Measurements from ENCODE around the gene TSC22D1.

Gene TSC22D1

GRCh38 chr13:44455769-44456168 lies 120.4 kb downstream of the TSC22D1 start:
- no peak for DNase-seq (ENCODE audit: low spot score)
- no peak overlapping the region for H3K23ac ChIP-seq (ENCODE audit: low read depth, low read length, poor library complexity)
- H2BK12ac ChIP-seq (ENCODE audit: low read length) = no peak overlapping the region
- no peaks in the 10 kb centered on the region for H3K27me3 ChIP-seq (ENCODE audit: control insufficient read depth in 3 of 3, insufficient read depth in 3 of 3, low read depth in 1 of 3, low read length in 3 of 3)
- H2BK120ac ChIP-seq (ENCODE audit: low read depth, low read length) = no peak overlapping the region
- no peak overlapping the region for H2BK15ac ChIP-seq (ENCODE audit: low read length)
- H3K18ac ChIP-seq (ENCODE audit: low read length) = no peak overlapping the region
- peaks cover 3% of the 10 kb centered on the region in 2 donors for H3K36me3 ChIP-seq (replicated peaks in 1 of 2; ENCODE audit: control insufficient read depth in 2 of 2, insufficient read depth in 2 of 2, low read length in 2 of 2)
- H3K4me3 ChIP-seq (ENCODE audit: low read length in 2 of 2) = no peak overlapping the region
- no peak overlapping the region for H2AFZ ChIP-seq (ENCODE audit: low read length)
- no peak overlapping the region for H4K8ac ChIP-seq (ENCODE audit: low read depth, low read length)
- H3K79me1 ChIP-seq (ENCODE audit: low read depth, low read length) = peaks cover 8% of the 10 kb centered on the region
- peaks cover 2 to 18% of the 10 kb centered on the region in 2 donors for H3K9me3 ChIP-seq (replicated peaks in 1 of 2; ENCODE audit: control insufficient read depth in 2 of 2, insufficient read depth in 1 of 2, low read depth in 1 of 2, low read length in 2 of 2)
- H2AK5ac ChIP-seq (ENCODE audit: low read depth, low read length) = no peak overlapping the region
- H4K91ac ChIP-seq (ENCODE audit: low read depth, low read length, poor library complexity) = no peak overlapping the region
- H2BK5ac ChIP-seq (ENCODE audit: low read length) = no peak overlapping the region
- no CpG with 5 or more reads among the region's 8 CpGs for WGBS, 2 donors (ENCODE audit: extremely low coverage in 2 of 2, insufficient read length in 2 of 2, insufficient replicate concordance in 1 of 2)
- peaks cover 0 to 2% of the 10 kb centered on the region in 2 donors for H3K4me1 ChIP-seq (ENCODE audit: control insufficient read depth in 2 of 2, insufficient read depth in 1 of 2, low read depth in 1 of 2, low read length in 2 of 2)
- no peak overlapping the region for H3K9ac ChIP-seq (ENCODE audit: low read depth, low read length, poor library complexity)
- no peak overlapping the region for H3K4me2 ChIP-seq (ENCODE audit: insufficient read depth, low read length, poor library complexity, severe bottlenecking)
- no peak overlapping the region for H3K4ac ChIP-seq (ENCODE audit: low read length)
- H3K14ac ChIP-seq (ENCODE audit: low read length) = no peak overlapping the region
- no peak overlapping the region for H3K27ac ChIP-seq (replicated peaks; ENCODE audit: low read length)

GRCh38 chr13:44453881-44454280 lies 122.2 kb downstream of the TSC22D1 start:
- no peak overlapping the region for H3K4me2 ChIP-seq (ENCODE audit: insufficient read depth, low read length, poor library complexity, severe bottlenecking)
- no peaks in the 10 kb centered on the region for H3K36me3 ChIP-seq (replicated peaks in 1 of 2; ENCODE audit: control insufficient read depth in 2 of 2, insufficient read depth in 2 of 2, low read length in 2 of 2)
- no peak overlapping the region for H2BK120ac ChIP-seq (ENCODE audit: low read depth, low read length)
- H3K9me3 ChIP-seq (replicated peaks in 1 of 2; ENCODE audit: control insufficient read depth in 2 of 2, insufficient read depth in 1 of 2, low read depth in 1 of 2, low read length in 2 of 2) = peaks cover 0 to 7% of the 10 kb centered on the region in 2 donors
- no peak overlapping the region for H2BK12ac ChIP-seq (ENCODE audit: low read length)
- no CpG with 5 or more reads among the region's 1 CpG for WGBS, 2 donors (ENCODE audit: extremely low coverage in 2 of 2, insufficient read length in 2 of 2, insufficient replicate concordance in 1 of 2)
- no peak overlapping the region for H2AFZ ChIP-seq (ENCODE audit: low read length)
- no peaks in the 10 kb centered on the region for H3K27me3 ChIP-seq (ENCODE audit: control insufficient read depth in 3 of 3, insufficient read depth in 3 of 3, low read depth in 1 of 3, low read length in 3 of 3)
- no peak overlapping the region for H2AK5ac ChIP-seq (ENCODE audit: low read depth, low read length)
- no peak for DNase-seq (ENCODE audit: low spot score)
- no peak overlapping the region for H3K23ac ChIP-seq (ENCODE audit: low read depth, low read length, poor library complexity)
- H3K27ac ChIP-seq (replicated peaks; ENCODE audit: low read length) = no peak overlapping the region
- no peak overlapping the region for H3K14ac ChIP-seq (ENCODE audit: low read length)
- H3K18ac ChIP-seq (ENCODE audit: low read length) = no peak overlapping the region
- H3K9ac ChIP-seq (ENCODE audit: low read depth, low read length, poor library complexity) = no peak overlapping the region
- H2BK5ac ChIP-seq (ENCODE audit: low read length) = no peak overlapping the region
- H3K4me1 ChIP-seq (ENCODE audit: control insufficient read depth in 2 of 2, insufficient read depth in 1 of 2, low read depth in 1 of 2, low read length in 2 of 2) = peaks cover 0 to 2% of the 10 kb centered on the region in 2 donors
- H3K4ac ChIP-seq (ENCODE audit: low read length) = no peak overlapping the region
- H4K8ac ChIP-seq (ENCODE audit: low read depth, low read length) = no peak overlapping the region
- H4K91ac ChIP-seq (ENCODE audit: low read depth, low read length, poor library complexity) = no peak overlapping the region
- H3K79me1 ChIP-seq (ENCODE audit: low read depth, low read length) = peaks cover 5% of the 10 kb centered on the region
- H3K4me3 ChIP-seq (ENCODE audit: low read length in 2 of 2) = no peak overlapping the region
- no peak overlapping the region for H2BK15ac ChIP-seq (ENCODE audit: low read length)

GRCh38 chr13:44453069-44453468 lies 123.1 kb downstream of the TSC22D1 start:
- no peaks in the 10 kb centered on the region for H3K79me1 ChIP-seq (ENCODE audit: low read depth, low read length)

GRCh38 chr13:44452418-44452817 lies 123.7 kb downstream of the TSC22D1 start:
- Histone ChIP-seq H3K36me3 (replicated peaks in 1 of 2; ENCODE audit: control insufficient read depth in 2 of 2, insufficient read depth in 2 of 2, low read length in 2 of 2) (no peaks in the 10 kb centered on the region), H2BK15ac (ENCODE audit: low read length) (no peak overlapping the region), H3K14ac (ENCODE audit: low read length) (no peak overlapping the region), H2BK12ac (ENCODE audit: low read length) (no peak overlapping the region), H3K4me2 (ENCODE audit: insufficient read depth, low read length, poor library complexity, severe bottlenecking) (no peak overlapping the region), H3K27me3 (ENCODE audit: control insufficient read depth in 3 of 3, insufficient read depth in 3 of 3, low read depth in 1 of 3, low read length in 3 of 3) (no peaks in the 10 kb centered on the region), H3K27ac (replicated peaks; ENCODE audit: low read length) (no peak overlapping the region), H4K8ac (ENCODE audit: low read depth, low read length) (no peak overlapping the region), H3K79me1 (ENCODE audit: low read depth, low read length) (no peaks in the 10 kb centered on the region), H2BK120ac (ENCODE audit: low read depth, low read length) (no peak overlapping the region), H4K91ac (ENCODE audit: low read depth, low read length, poor library complexity) (no peak overlapping the region), H3K4me1 (ENCODE audit: control insufficient read depth in 2 of 2, insufficient read depth in 1 of 2, low read depth in 1 of 2, low read length in 2 of 2) (peaks cover 0 to 2% of the 10 kb centered on the region in 2 donors), H2AFZ (ENCODE audit: low read length) (no peak overlapping the region), H3K9ac (ENCODE audit: low read depth, low read length, poor library complexity) (peak overlapping the region; percentile 22), H3K4me3 (ENCODE audit: low read length in 2 of 2) (no peak overlapping the region), H2BK5ac (ENCODE audit: low read length) (no peak overlapping the region), H3K18ac (ENCODE audit: low read length) (no peak overlapping the region), H3K23ac (ENCODE audit: low read depth, low read length, poor library complexity) (no peak overlapping the region), H3K9me3 (replicated peaks in 1 of 2; ENCODE audit: control insufficient read depth in 2 of 2, insufficient read depth in 1 of 2, low read depth in 1 of 2, low read length in 2 of 2) (peaks cover 0 to 5% of the 10 kb centered on the region in 2 donors), H2AK5ac (ENCODE audit: low read depth, low read length) (no peak overlapping the region), H3K4ac (ENCODE audit: low read length) (no peak overlapping the region)
- no peak for DNase-seq (ENCODE audit: low spot score)
- WGBS, 2 donors (ENCODE audit: extremely low coverage in 2 of 2, insufficient read length in 2 of 2, insufficient replicate concordance in 1 of 2) = no CpG with 5 or more reads among the region's 7 CpGs

More at GRCh38 chr13:44453069-44453468, 123.1 kb downstream of the TSC22D1 start:
- Histone ChIP-seq H3K4me2 (ENCODE audit: insufficient read depth, low read length, poor library complexity, severe bottlenecking) (no peak overlapping the region), H3K36me3 (replicated peaks in 1 of 2; ENCODE audit: control insufficient read depth in 2 of 2, insufficient read depth in 2 of 2, low read length in 2 of 2) (no peaks in the 10 kb centered on the region), H3K4me1 (ENCODE audit: control insufficient read depth in 2 of 2, insufficient read depth in 1 of 2, low read depth in 1 of 2, low read length in 2 of 2) (peaks cover 0 to 2% of the 10 kb centered on the region in 2 donors), H3K18ac (ENCODE audit: low read length) (no peak overlapping the region), H3K23ac (ENCODE audit: low read depth, low read length, poor library complexity) (no peak overlapping the region), H2BK12ac (ENCODE audit: low read length) (no peak overlapping the region), H3K27ac (replicated peaks; ENCODE audit: low read length) (no peak overlapping the region), H4K91ac (ENCODE audit: low read depth, low read length, poor library complexity) (no peak overlapping the region), H2AK5ac (ENCODE audit: low read depth, low read length) (no peak overlapping the region), H4K8ac (ENCODE audit: low read depth, low read length) (no peak overlapping the region), H3K9ac (ENCODE audit: low read depth, low read length, poor library complexity) (no peak overlapping the region), H3K4ac (ENCODE audit: low read length) (no peak overlapping the region), H3K4me3 (ENCODE audit: low read length in 2 of 2) (no peak overlapping the region), H2BK120ac (ENCODE audit: low read depth, low read length) (no peak overlapping the region), H3K14ac (ENCODE audit: low read length) (no peak overlapping the region), H3K9me3 (replicated peaks in 1 of 2; ENCODE audit: control insufficient read depth in 2 of 2, insufficient read depth in 1 of 2, low read depth in 1 of 2, low read length in 2 of 2) (peaks cover 0 to 5% of the 10 kb centered on the region in 2 donors), H2AFZ (ENCODE audit: low read length) (no peak overlapping the region), H2BK15ac (ENCODE audit: low read length) (no peak overlapping the region), H2BK5ac (ENCODE audit: low read length) (no peak overlapping the region), H3K27me3 (ENCODE audit: control insufficient read depth in 3 of 3, insufficient read depth in 3 of 3, low read depth in 1 of 3, low read length in 3 of 3) (no peaks in the 10 kb centered on the region)
- no CpG with 5 or more reads among the region's 3 CpGs for WGBS, 2 donors (ENCODE audit: extremely low coverage in 2 of 2, insufficient read length in 2 of 2, insufficient replicate concordance in 1 of 2)
- DNase-seq (ENCODE audit: low spot score) = no peak

Data from neuronal stem cell (in vitro differentiated cells).